Right kidney (tissue), 1 donor: Measurements from ENCODE around the gene TRPV4.

Source experiments
- DNase-seq: peaks from one replicate; pipeline ENCODE4 v3.0.0-alpha.2; 2016

Gene TRPV4

GRCh38 chr12:109828754-109829511 lies 4.3 kb downstream of the TRPV4 start:
- DNase-seq: no peak

GRCh38 chr12:109827566-109828550 lies 5.3 kb downstream of the TRPV4 start:
- DNase-seq: no peak

- DNase-seq: no peak
Measured at GRCh38 chr12:109827080-109827479, 6.1 kb downstream of the TRPV4 start.

GRCh38 chr12:109824731-109825130 lies 8.5 kb downstream of the TRPV4 start:
- no peak for DNase-seq

- no peak for DNase-seq
Measured at GRCh38 chr12:109822951-109823411, 10.2 kb downstream of the TRPV4 start.

- DNase-seq: no peak
Measured at GRCh38 chr12:109822416-109822815, 10.8 kb downstream of the TRPV4 start.

GRCh38 chr12:109821968-109822367 lies 11.2 kb downstream of the TRPV4 start:
- DNase-seq: no peak

GRCh38 chr12:109820816-109821381 lies 12.3 kb downstream of the TRPV4 start:
- DNase-seq: no peak

GRCh38 chr12:109818905-109819500 lies 14.2 kb downstream of the TRPV4 start:
- no peak for DNase-seq

- DNase-seq: no peak
Measured at GRCh38 chr12:109818253-109818652, 14.9 kb downstream of the TRPV4 start.

- no peak for DNase-seq
Measured at GRCh38 chr12:109817627-109818231, 15.5 kb downstream of the TRPV4 start.

- no peak for DNase-seq
Measured at GRCh38 chr12:109816870-109817269, 16.3 kb downstream of the TRPV4 start.

- no peak for DNase-seq
Measured at GRCh38 chr12:109815757-109816617, 17.2 kb downstream of the TRPV4 start.

- no peak for DNase-seq
Measured at GRCh38 chr12:109815225-109815624, 18.0 kb downstream of the TRPV4 start.

- DNase-seq: no peak
Measured at GRCh38 chr12:109814600-109815150, 18.5 kb downstream of the TRPV4 start.

- DNase-seq: no peak
Measured at GRCh38 chr12:109813810-109814416, 19.3 kb downstream of the TRPV4 start.

- DNase-seq: no peak
Measured at GRCh38 chr12:109811624-109811995, 21.6 kb downstream of the TRPV4 start.

- no peak for DNase-seq
Measured at GRCh38 chr12:109810954-109811623, 22.1 kb downstream of the TRPV4 start.

GRCh38 chr12:109808876-109809646 lies 24.1 kb downstream of the TRPV4 start:
- no peak for DNase-seq
